Measurements from ENCODE around the gene SLC4A1AP.

GRCh38 chr2:27704342-27704876, 40.7 kb downstream of the SLC4A1AP start:
- TF ChIP-seq POLR2A (IDR thresholded peaks at IDR 0.05) (no peak), CTCF (IDR thresholded peaks at IDR 0.05) (no peak)

All from adrenal gland (tissue), 5 donors.